Activated CD8-positive, alpha-beta T cell treated with anti-CD3 and anti-CD28 coated beads, Interleukin-2, amount 10 ng/mL, durations not matched to agents 7 days and 5 days (primary cell): Measurements from ENCODE around the gene SV2B. TPM values are rescaled to one million over a fixed set of nuclear protein-coding genes. Genes with fewer than 3 reads are reported as not detected.

Experiments used
- ATAC-seq: fragments of 150-1000 bp; cut with Tn5 transposase; one replicate; pipeline ENCODE4 v1.10.0; 2021; ENCODE audit warnings: moderate library complexity
- CTCF ChIA-PET: fragments of 350-600 bp; sonication (Branson Sonifier 250); formaldehyde crosslinking; loops from one replicate; lab custom pipeline; 2021; ENCODE audit warnings: antibody characterized with exemption; lab: Charles Lee
- POLR2A ChIA-PET: fragments of 350-600 bp; sonication (Branson Sonifier 250); formaldehyde crosslinking; loops from one replicate; lab custom pipeline; 2021; ENCODE audit warnings: antibody characterized with exemption; lab: Charles Lee
- DNase-seq: peaks from one replicate; pipeline ENCODE4 v3.0.0-alpha.2; 2020
- H3K27ac Mint-ChIP-seq: one replicate; pipeline ENCODE4 v1.8.0; 2021; ENCODE audit warnings: mild to moderate bottlenecking, mixed read lengths
- H3K27me3 Mint-ChIP-seq: one replicate; pipeline ENCODE4 v1.8.0; 2021; ENCODE audit warnings: low read depth, mixed read lengths
- H3K36me3 Mint-ChIP-seq: one replicate; pipeline ENCODE4 v1.8.0; 2021; ENCODE audit warnings: low read depth, mixed read lengths
- H3K4me1 Mint-ChIP-seq: one replicate; pipeline ENCODE4 v1.8.0; 2021; ENCODE audit warnings: low read depth, mixed read lengths
- H3K4me3 Mint-ChIP-seq: one replicate; pipeline ENCODE4 v1.8.0; 2021; ENCODE audit warnings: mild to moderate bottlenecking, mixed read lengths
- H3K9me3 Mint-ChIP-seq: one replicate; pipeline ENCODE4 v1.8.0; 2022; ENCODE audit warnings: mixed read lengths; ENCODE audit not compliant: insufficient read depth
- total RNA-seq, 2 experiments: library from RNA; stranded (reverse); gene quantifications; one replicate each; pipeline ENCODE4 v1.2.3, GENCODE V29; 2021

The SV2B gene
- total RNA-seq, 2 experiments from 2014 or later, result not detected

GRCh38 chr15:91306144-91306543, 206.1 kb downstream of the SV2B start:
- Mint-ChIP-seq H3K36me3 (peaks cover 11% of the 10 kb centered on the region), H3K9me3 (no peaks in the 10 kb centered on the region), H3K4me3 (no peak overlapping the region), H3K4me1 (peaks cover 79% of the 10 kb centered on the region), H3K27me3 (peaks cover 26% of the 10 kb centered on the region), H3K27ac (no peak overlapping the region)
- ATAC-seq (no peak), DNase-seq (no peak)
- CTCF ChIA-PET, result interaction anchor here (1.0 kb wide), 1 partner anchor 400 kb away, joined by 3 read pairs; no protein-coding TSS in a partner anchor
- POLR2A ChIA-PET, result interaction anchor here (0.5 kb wide), 1 partner anchor 566 kb away, joined by 4 read pairs; no protein-coding TSS in a partner anchor

- Mint-ChIP-seq H3K9me3 (no peaks in the 10 kb centered on the region), H3K27me3 (peaks cover 25% of the 10 kb centered on the region), H3K27ac (peak overlapping the region; percentile 65), H3K4me3 (no peak overlapping the region), H3K4me1 (peaks cover 91% of the 10 kb centered on the region), H3K36me3 (peaks cover 11% of the 10 kb centered on the region)
- ATAC-seq, result no peak
- ChIA-PET CTCF (interaction anchor here (1.0 to 1.3 kb wide), 3 partner anchors 9 to 770 kb away, joined by 3 read pairs; no protein-coding TSS in a partner anchor), POLR2A (no interaction called here)
- DNase-seq, result no peak
Observed at GRCh38 chr15:91307601-91308000, 207.5 kb downstream of the SV2B start.

DNA sequence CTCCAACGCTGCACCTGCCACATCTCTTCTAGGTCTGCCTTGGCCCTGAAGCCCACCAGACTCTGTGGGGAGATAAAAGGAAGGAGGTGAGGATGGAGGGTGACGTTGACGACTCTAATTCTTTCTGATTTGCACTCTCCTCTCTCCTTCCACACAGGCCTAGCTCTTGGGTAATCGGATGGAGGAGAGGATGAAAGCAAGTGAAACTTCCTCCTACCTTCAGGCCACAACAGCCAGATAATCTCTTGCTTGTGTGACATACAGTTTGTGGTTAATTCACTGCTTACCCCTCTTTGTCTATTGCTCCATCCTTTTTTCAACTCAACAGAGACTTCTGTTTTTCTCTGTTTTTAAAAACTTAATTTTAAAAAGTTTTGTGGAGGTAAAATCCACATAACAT, 208.1 kb downstream of the SV2B start:
- ATAC-seq (peak; percentile 55), DNase-seq (peak; percentile 52)
- ChIA-PET POLR2A (no interaction called here), CTCF (interaction anchor here (1.0 to 1.3 kb wide), 4 partner anchors 10 to 769 kb away, joined by 3 to 4 read pairs (median 3); no protein-coding TSS in a partner anchor)
- Mint-ChIP-seq H3K4me3 (peak overlapping the region; percentile 42), H3K36me3 (peaks cover 17% of the 10 kb centered on the region), H3K27ac (peak overlapping the region; percentile 82), H3K27me3 (peaks cover 25% of the 10 kb centered on the region), H3K9me3 (no peaks in the 10 kb centered on the region), H3K4me1 (peaks cover 92% of the 10 kb centered on the region)

DNA sequence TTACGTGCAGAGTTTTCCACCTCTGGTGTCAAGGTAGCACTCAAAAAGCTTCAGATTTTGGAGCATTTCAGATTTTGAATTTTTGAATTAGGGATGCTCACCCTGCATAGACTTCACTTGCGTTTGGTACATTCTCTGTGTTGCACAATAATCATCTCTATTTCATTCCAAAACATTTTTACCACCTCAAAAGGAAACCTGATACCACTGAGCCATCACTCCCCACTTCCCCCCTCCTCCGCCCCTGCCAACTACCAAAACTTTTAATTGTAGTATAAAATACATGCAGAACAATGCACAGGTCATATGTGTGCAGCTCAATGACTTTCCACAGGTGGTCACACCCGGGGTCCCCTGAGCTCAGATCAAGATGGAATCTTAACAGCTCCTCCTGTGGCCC, 208.8 kb downstream of the SV2B start:
- Mint-ChIP-seq H3K27me3 (peaks cover 19% of the 10 kb centered on the region), H3K4me3 (peak overlapping the region; percentile 27), H3K9me3 (no peaks in the 10 kb centered on the region), H3K27ac (peak overlapping the region; percentile 41), H3K36me3 (peaks cover 21% of the 10 kb centered on the region), H3K4me1 (peaks cover 88% of the 10 kb centered on the region)
- CTCF ChIA-PET, result interaction anchor here (1.3 kb wide), 2 partner anchors 41 to 769 kb away, joined by 3 to 4 read pairs; no protein-coding TSS in a partner anchor
- POLR2A ChIA-PET, result no interaction called here
- peak; percentile 49 for DNase-seq
- ATAC-seq, result peak; percentile 31

DNA sequence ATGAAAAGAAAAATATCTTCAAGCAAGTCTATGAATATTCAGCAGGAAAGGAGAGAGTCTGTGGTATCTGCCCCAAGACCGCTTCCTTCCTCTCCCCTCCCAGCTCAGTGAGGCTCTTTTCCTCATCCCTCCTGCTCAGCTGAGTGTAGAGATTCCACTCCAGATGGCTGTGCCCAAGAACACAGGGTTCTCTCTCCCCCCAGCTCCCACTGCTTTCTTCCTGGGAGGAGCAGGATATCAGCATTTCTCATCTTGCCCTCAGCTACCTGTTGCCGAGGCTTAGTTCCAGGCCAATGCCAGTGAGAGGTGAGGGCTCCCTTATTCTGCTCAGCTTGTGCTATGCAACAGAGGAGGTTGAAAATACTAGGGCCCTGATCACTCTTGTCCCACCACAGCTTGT, 211.9 kb downstream of the SV2B start:
- Mint-ChIP-seq H3K36me3 (peaks cover 31% of the 10 kb centered on the region), H3K4me1 (peaks cover 80% of the 10 kb centered on the region), H3K27me3 (peaks cover 3% of the 10 kb centered on the region), H3K27ac (peak overlapping the region; percentile 77), H3K4me3 (peak overlapping the region; percentile 54), H3K9me3 (peaks cover 5% of the 10 kb centered on the region)
- POLR2A ChIA-PET, result no interaction called here
- DNase-seq (peak; percentile 74), ATAC-seq (peak; percentile 77)
- CTCF ChIA-PET, result interaction anchor here (0.7 to 2.3 kb wide), 6 partner anchors 9 to 766 kb away, joined by 3 to 13 read pairs (median 5); no protein-coding TSS in a partner anchor

GRCh38 chr15:91316126-91316525, 216.1 kb downstream of the SV2B start:
- Mint-ChIP-seq H3K4me3 (no peak overlapping the region), H3K27ac (peak overlapping the region; percentile 76), H3K4me1 (peaks cover 76% of the 10 kb centered on the region), H3K9me3 (peaks cover 5% of the 10 kb centered on the region), H3K36me3 (peaks cover 35% of the 10 kb centered on the region), H3K27me3 (peaks cover 3% of the 10 kb centered on the region)
- CTCF ChIA-PET, result interaction anchor here (1.1 to 1.5 kb wide), 4 partner anchors 9 to 44 kb away, joined by 3 to 6 read pairs (median 4); no protein-coding TSS in a partner anchor
- ATAC-seq (no peak), DNase-seq (no peak)
- POLR2A ChIA-PET, result no interaction called here

DNA sequence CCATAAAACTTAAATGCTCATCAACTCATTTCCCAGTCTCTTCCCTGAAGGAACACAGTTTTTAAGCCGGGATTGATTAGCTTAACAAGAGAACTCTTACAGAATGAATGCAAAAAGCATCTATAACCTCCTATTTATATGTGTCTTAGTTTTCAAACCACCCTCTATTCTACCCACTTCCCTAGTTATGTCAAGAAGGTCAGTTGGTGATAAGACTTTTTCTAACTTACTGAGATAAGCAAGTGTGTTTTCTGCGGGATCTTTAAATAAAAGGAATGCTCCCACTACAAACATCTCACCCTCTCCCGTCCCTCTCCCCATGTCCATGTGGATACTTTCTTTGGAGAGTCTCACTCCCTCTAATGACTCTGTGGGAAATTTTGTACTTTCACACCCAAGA, 218.5 kb downstream of the SV2B start:
- ATAC-seq (no peak), DNase-seq (no peak)
- H3K4me3 Mint-ChIP-seq, result no peak overlapping the region
- peaks cover 61% of the 10 kb centered on the region for H3K4me1 Mint-ChIP-seq
- H3K9me3 Mint-ChIP-seq, result peaks cover 5% of the 10 kb centered on the region
- POLR2A ChIA-PET, result no interaction called here
- CTCF ChIA-PET, result interaction anchor here (1.1 to 2.9 kb wide), 2 partner anchors 16 to 387 kb away, joined by 3 to 15 read pairs; no protein-coding TSS in a partner anchor
- H3K27ac Mint-ChIP-seq, result peak overlapping the region; percentile 27
- H3K36me3 Mint-ChIP-seq, result peaks cover 25% of the 10 kb centered on the region
- peaks cover 3% of the 10 kb centered on the region for H3K27me3 Mint-ChIP-seq

GRCh38 chr15:91318931-91319330, 218.9 kb downstream of the SV2B start:
- ChIA-PET POLR2A (no interaction called here), CTCF (interaction anchor here (1.1 to 2.9 kb wide), 2 partner anchors 16 to 387 kb away, joined by 3 to 15 read pairs; no protein-coding TSS in a partner anchor)
- H3K27me3 Mint-ChIP-seq, result peaks cover 5% of the 10 kb centered on the region
- peaks cover 24% of the 10 kb centered on the region for H3K36me3 Mint-ChIP-seq
- H3K4me3 Mint-ChIP-seq, result no peak overlapping the region
- ATAC-seq (no peak), DNase-seq (no peak)
- H3K27ac Mint-ChIP-seq, result no peak overlapping the region
- peaks cover 5% of the 10 kb centered on the region for H3K9me3 Mint-ChIP-seq
- H3K4me1 Mint-ChIP-seq, result peaks cover 61% of the 10 kb centered on the region

DNA sequence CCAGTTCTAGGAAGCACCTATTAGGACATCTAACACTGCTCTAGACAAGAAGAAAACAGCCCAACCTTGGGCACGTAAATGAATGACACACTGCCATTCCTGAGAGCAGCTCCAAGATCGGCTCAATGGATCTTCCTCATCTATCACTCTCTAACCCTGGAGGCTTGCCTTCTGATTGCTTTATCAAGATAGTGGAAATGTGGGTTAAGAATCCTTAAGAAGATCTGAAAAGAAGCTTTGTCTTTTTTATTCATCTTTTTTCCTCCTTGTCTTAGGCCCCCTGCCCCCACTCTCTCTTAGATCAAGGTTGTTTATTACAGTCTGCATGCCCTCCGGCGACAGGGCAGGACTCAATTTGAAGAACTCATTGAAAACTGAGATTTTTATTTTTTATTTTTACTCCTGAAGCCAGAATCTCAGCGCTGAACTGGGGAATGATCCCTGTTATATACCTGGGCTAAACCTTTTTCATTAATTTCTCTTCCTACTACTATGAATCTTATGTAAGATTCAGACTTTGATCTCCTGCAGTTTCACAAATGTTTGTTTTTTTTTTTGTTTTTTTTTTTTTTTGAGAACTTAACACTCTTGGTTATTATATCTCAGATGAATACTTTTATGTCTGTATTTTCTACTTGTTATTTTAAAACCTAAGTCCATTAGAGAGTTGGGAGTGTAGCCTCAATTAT, 219.5 kb downstream of the SV2B start:
- ChIA-PET CTCF (interaction anchor here (1.1 to 2.9 kb wide), 2 partner anchors 17 to 386 kb away, joined by 3 to 15 read pairs; no protein-coding TSS in a partner anchor), POLR2A (no interaction called here)
- H3K4me1 Mint-ChIP-seq, result peaks cover 59% of the 10 kb centered on the region

GRCh38 chr15:91320101-91320500, 220.0 kb downstream of the SV2B start:
- H3K4me1 Mint-ChIP-seq, result peaks cover 56% of the 10 kb centered on the region
- ATAC-seq (peak; percentile 85), DNase-seq (no peak)
- peak overlapping the region; percentile 48 for H3K4me3 Mint-ChIP-seq
- peaks cover 17% of the 10 kb centered on the region for H3K36me3 Mint-ChIP-seq
- peaks cover 7% of the 10 kb centered on the region for H3K9me3 Mint-ChIP-seq
- ChIA-PET CTCF (interaction anchor here (2.9 kb wide), 1 partner anchor 18 kb away, joined by 15 read pairs; no protein-coding TSS in a partner anchor), POLR2A (no interaction called here)
- peak overlapping the region; percentile 86 for H3K27ac Mint-ChIP-seq
- peaks cover 13% of the 10 kb centered on the region for H3K27me3 Mint-ChIP-seq

More for the DNA sequence above, 219.5 kb downstream of the SV2B start:
- ATAC-seq (no peak), DNase-seq (no peak)
- Mint-ChIP-seq H3K36me3 (peaks cover 20% of the 10 kb centered on the region), H3K27me3 (peaks cover 11% of the 10 kb centered on the region), H3K9me3 (peaks cover 6% of the 10 kb centered on the region), H3K4me3 (peak overlapping the region; percentile 48), H3K27ac (peak overlapping the region; percentile 86)

DNA sequence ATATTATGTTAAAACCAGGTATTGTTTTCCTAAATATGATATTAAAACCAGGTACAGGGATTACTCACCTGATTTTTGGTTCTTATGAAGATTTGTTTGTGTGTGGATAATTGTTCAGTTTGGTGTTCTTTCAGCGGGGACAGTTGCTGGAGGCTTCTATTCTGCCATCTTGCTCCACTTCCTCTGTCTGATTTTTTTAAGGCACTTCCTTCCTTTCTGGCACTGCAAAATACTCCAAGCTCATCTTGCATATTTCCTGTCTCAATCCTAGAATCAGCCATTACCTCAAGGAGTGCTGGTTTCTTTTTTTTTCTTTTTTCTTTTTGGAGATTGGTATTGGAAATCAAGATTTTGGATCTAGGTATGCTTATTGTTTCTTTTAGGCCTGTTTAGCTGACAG, 229.9 kb downstream of the SV2B start:
- peak overlapping the region; percentile 41 for H3K27ac Mint-ChIP-seq
- DNase-seq, result no peak
- peaks cover 33% of the 10 kb centered on the region for H3K36me3 Mint-ChIP-seq
- H3K9me3 Mint-ChIP-seq, result peaks cover 38% of the 10 kb centered on the region
- H3K27me3 Mint-ChIP-seq, result peaks cover 10% of the 10 kb centered on the region
- H3K4me3 Mint-ChIP-seq, result no peak overlapping the region
- CTCF ChIA-PET, result no interaction called here
- no peak for ATAC-seq
- peaks cover 22% of the 10 kb centered on the region for H3K4me1 Mint-ChIP-seq
- POLR2A ChIA-PET, result no interaction called here

- CTCF ChIA-PET, result interaction anchor here (0.9 to 2.1 kb wide), 3 partner anchors 16 to 375 kb away, joined by 3 to 4 read pairs (median 3); no protein-coding TSS in a partner anchor
- Mint-ChIP-seq H3K27ac (no peak overlapping the region), H3K9me3 (peaks cover 28% of the 10 kb centered on the region), H3K4me3 (no peak overlapping the region), H3K4me1 (peaks cover 25% of the 10 kb centered on the region), H3K36me3 (peaks cover 25% of the 10 kb centered on the region), H3K27me3 (peaks cover 3% of the 10 kb centered on the region)
- POLR2A ChIA-PET, result no interaction called here
- ATAC-seq (no peak), DNase-seq (no peak)
Observed at GRCh38 chr15:91331581-91331980, 231.5 kb downstream of the SV2B start.
